Measurements from ENCODE around the gene VPS25.

Gene VPS25

GRCh38 chr17:42744806-42745617 is 28.2 kb upstream of the VPS25 start, which contains the start of gene EZH1:
TSS of gene EZH1 (minus strand) at chr17:42745040. CDS start at chr17:42728941, 16,099 bp downstream.
- Histone ChIP-seq H3K4me1 (ENCODE audit: control insufficient read depth, low read length) (peaks cover 28% of the 10 kb centered on the region), H3F3A (ENCODE audit: control insufficient read depth, insufficient read depth) (no peaks in the 10 kb centered on the region), H3K4me3 (ENCODE audit: low read length) (peak within 1 kb of the TSS; percentile 83), H3K36me3 (ENCODE audit: control insufficient read depth, low read length) (peaks cover 4% of the 10 kb centered on the region), H3K4me2 (ENCODE audit: low read length) (peak within 1 kb of the TSS; percentile 94), H3K9me3 (ENCODE audit: control insufficient read depth, insufficient read depth, low read length) (peaks cover 4% of the 10 kb centered on the region), H3K79me2 (ENCODE audit: control insufficient read depth, low read length) (peaks cover 43% of the 10 kb centered on the region), H3K9me2 (replicated peaks; ENCODE audit: control insufficient read depth, low read length) (no peaks in the 10 kb centered on the region), H3K27ac (ENCODE audit: low read depth, low read length) (peak within 1 kb of the TSS; percentile 60), H3K27me3 (ENCODE audit: control insufficient read depth, low read length) (peaks cover 19% of the 10 kb centered on the region), H4K20me1 (ENCODE audit: control insufficient read depth, insufficient read depth, low read depth, low read length) (no peaks in the 10 kb centered on the region)
- TF ChIP-seq CTCF (IDR thresholded peaks at IDR 0.05; ENCODE audit: low read depth, low read length, poor library complexity, severe bottlenecking) (no peak), EZH2phosphoT487 (IDR thresholded peaks at IDR 0.05; ENCODE audit: borderline replicate concordance, low read length) (no peak)

- H3K9me2 ChIP-seq (replicated peaks; ENCODE audit: control insufficient read depth, low read length): no peaks in the 10 kb centered on the region
- H3K36me3 ChIP-seq (ENCODE audit: control insufficient read depth, low read length): no peaks in the 10 kb centered on the region
- no peak overlapping the region for H3K27ac ChIP-seq (ENCODE audit: low read depth, low read length)
- no peak overlapping the region for H3K4me2 ChIP-seq (ENCODE audit: low read length)
- TF ChIP-seq CTCF (IDR thresholded peaks at IDR 0.05; ENCODE audit: low read depth, low read length, poor library complexity, severe bottlenecking): no peak
- TF ChIP-seq EZH2phosphoT487 (IDR thresholded peaks at IDR 0.05; ENCODE audit: borderline replicate concordance, low read length): no peak
- H3K4me1 ChIP-seq (ENCODE audit: control insufficient read depth, low read length): peaks cover 19% of the 10 kb centered on the region
- H3F3A ChIP-seq (ENCODE audit: control insufficient read depth, insufficient read depth): no peaks in the 10 kb centered on the region
- peaks cover 19% of the 10 kb centered on the region for H3K27me3 ChIP-seq (ENCODE audit: control insufficient read depth, low read length)
- peaks cover 14% of the 10 kb centered on the region for H3K79me2 ChIP-seq (ENCODE audit: control insufficient read depth, low read length)
- no peak overlapping the region for H3K4me3 ChIP-seq (ENCODE audit: low read length)
- H4K20me1 ChIP-seq (ENCODE audit: control insufficient read depth, insufficient read depth, low read depth, low read length): no peaks in the 10 kb centered on the region
- peaks cover 4% of the 10 kb centered on the region for H3K9me3 ChIP-seq (ENCODE audit: control insufficient read depth, insufficient read depth, low read length)
Measured at GRCh38 chr17:42748202-42748907, 24.9 kb upstream of the VPS25 start.

- peaks cover 11% of the 10 kb centered on the region for H3K4me1 ChIP-seq (ENCODE audit: control insufficient read depth, low read length)
- H3K36me3 ChIP-seq (ENCODE audit: control insufficient read depth, low read length): no peaks in the 10 kb centered on the region
- H3K9me3 ChIP-seq (ENCODE audit: control insufficient read depth, insufficient read depth, low read length): peaks cover 4% of the 10 kb centered on the region
- H3K4me2 ChIP-seq (ENCODE audit: low read length): no peak overlapping the region
- no peaks in the 10 kb centered on the region for H3F3A ChIP-seq (ENCODE audit: control insufficient read depth, insufficient read depth)
- H3K79me2 ChIP-seq (ENCODE audit: control insufficient read depth, low read length): peaks cover 6% of the 10 kb centered on the region
- H3K9me2 ChIP-seq (replicated peaks; ENCODE audit: control insufficient read depth, low read length): no peaks in the 10 kb centered on the region
- no peak overlapping the region for H3K27ac ChIP-seq (ENCODE audit: low read depth, low read length)
- H3K27me3 ChIP-seq (ENCODE audit: control insufficient read depth, low read length): peaks cover 19% of the 10 kb centered on the region
- H3K4me3 ChIP-seq (ENCODE audit: low read length): no peak overlapping the region
- no peaks in the 10 kb centered on the region for H4K20me1 ChIP-seq (ENCODE audit: control insufficient read depth, insufficient read depth, low read depth, low read length)
- no peak for TF ChIP-seq EZH2phosphoT487 (IDR thresholded peaks at IDR 0.05; ENCODE audit: borderline replicate concordance, low read length)
- TF ChIP-seq CTCF (IDR thresholded peaks at IDR 0.05; ENCODE audit: low read depth, low read length, poor library complexity, severe bottlenecking): no peak
Measured at GRCh38 chr17:42748908-42749798, 24.1 kb upstream of the VPS25 start.
